H1 (cell line): ENCODE data around the gene GSTM2. TPM values are rescaled to one million over a fixed set of nuclear protein-coding genes. Genes with fewer than 3 reads are reported as not detected.

Experiments
- CTCF ChIA-PET: fragments of 300-600 bp; sonication (Branson Sonifier 250); formaldehyde crosslinking; loops from one replicate; lab custom pipeline; 2021; ENCODE audit not compliant: partially characterized antibody; lab: Charles Lee
- POLR2A ChIA-PET: fragments of 300-600 bp; sonication (Branson Sonifier 250); formaldehyde crosslinking; loops from one replicate; lab custom pipeline; 2021; ENCODE audit warnings: inconsistent platforms; ENCODE audit not compliant: partially characterized antibody; lab: Charles Lee
- DNase-seq, 2 experiments: peaks; one replicate each; pipeline versions ENCODE4 v3.0.0 to v3.0.0-alpha.2; 2010 to 2022; ENCODE audit warnings: low spot score in 2 of 2, low read depth in 1 of 2, mixed read lengths in 1 of 2
- FAIRE-seq: peaks from 2 replicates; lab custom pipeline; 2011; peaks lifted over from hg19 to GRCh38; lab: Jason Lieb, UNC
- H2AFZ ChIP-seq: 2 replicates; pipeline ENCODE4 v1.8.1; 2012; ENCODE audit warnings: low read length, inconsistent platforms
- H2AK5ac ChIP-seq: 2 replicates; pipeline ENCODE4 v1.6.1; 2013; ENCODE audit warnings: low read depth, low read length
- H2BK120ac ChIP-seq: replicated peaks from 2 replicates; pipeline ENCODE3; 2013; ENCODE audit warnings: low read depth, low read length, inconsistent platforms
- H2BK12ac ChIP-seq: 2 replicates; pipeline ENCODE4 v1.6.1; 2013; ENCODE audit warnings: low read depth, low read length
- H2BK15ac ChIP-seq: 2 replicates; pipeline ENCODE4 v1.6.1; 2013; ENCODE audit warnings: low read length
- H2BK20ac ChIP-seq: 2 replicates; pipeline ENCODE4 v1.6.1; 2013; ENCODE audit warnings: low read length
- H2BK5ac ChIP-seq: 2 replicates; pipeline ENCODE4 v1.6.1; 2013; ENCODE audit warnings: low read depth, low read length
- H3K14ac ChIP-seq: 2 replicates; pipeline ENCODE4 v1.6.1; 2013; ENCODE audit warnings: inconsistent platforms; ENCODE audit not compliant: insufficient read length
- H3K18ac ChIP-seq: 2 replicates; pipeline ENCODE4 v1.6.1; 2013; ENCODE audit warnings: low read length; ENCODE audit errors: extremely low read depth
- H3K23ac ChIP-seq: 2 replicates; pipeline ENCODE4 v1.6.1; 2013; ENCODE audit warnings: inconsistent platforms; ENCODE audit not compliant: insufficient read length
- H3K23me2 ChIP-seq: 2 replicates; pipeline ENCODE4 v1.6.1; 2013; ENCODE audit warnings: low read depth, low read length
- H3K27ac ChIP-seq: 2 replicates; pipeline ENCODE4 v1.6.1; 2011; ENCODE audit warnings: low read depth, low read length, inconsistent platforms
- H3K27me3 ChIP-seq, 4 experiments: replicated peaks in 1 of 4; 1 replicate in 1 of 4; 2 replicates in 3 of 4; pipeline versions ENCODE4 v1.6.1 to v1.8.1; 2011 to 2013; ENCODE audit warnings: low read length in 3 of 4, mild to moderate bottlenecking in 3 of 4, inconsistent platforms in 2 of 4, mixed read lengths in 2 of 4, moderate library complexity in 1 of 4; ENCODE audit not compliant: control insufficient read depth in 3 of 4, insufficient read depth in 3 of 4; ENCODE audit errors: extremely low read depth in 1 of 4
- H3K36me3 ChIP-seq, 4 experiments: 2 replicates each; pipeline versions ENCODE4 v1.6.1 to v1.8.1; 2011 to 2013; ENCODE audit warnings: mild to moderate bottlenecking in 4 of 4, low read length in 3 of 4, moderate library complexity in 2 of 4, control low read depth in 1 of 4, inconsistent platforms in 1 of 4; ENCODE audit not compliant: insufficient read depth in 4 of 4, control insufficient read depth in 2 of 4
- H3K4ac ChIP-seq: replicated peaks from 2 replicates; pipeline ENCODE3; 2013; ENCODE audit warnings: low read length, low read depth, mixed read lengths, inconsistent platforms; ENCODE audit not compliant: insufficient read length
- H3K4me1 ChIP-seq, 4 experiments: replicated peaks in 1 of 4; 1 replicate in 1 of 4; 2 replicates in 3 of 4; pipeline versions ENCODE4 v1.6.1 to v1.8.1; 2011 to 2013; ENCODE audit warnings: low read length in 3 of 4, inconsistent platforms in 2 of 4, mixed read lengths in 1 of 4; ENCODE audit not compliant: insufficient read depth in 4 of 4, control insufficient read depth in 3 of 4
- H3K4me2 ChIP-seq, 2 experiments: 2 replicates each; pipeline versions ENCODE4 v1.6.1 to v1.8.1; 2011 to 2013; ENCODE audit warnings: low read depth in 2 of 2, low read length in 2 of 2, control low read depth in 1 of 2, inconsistent platforms in 1 of 2, mild to moderate bottlenecking in 1 of 2; ENCODE audit not compliant: insufficient read depth in 1 of 2
- H3K4me3 ChIP-seq, 4 experiments: fragments of 200-600, 300-600 bp in 1 of 4; sonication (generic), shearing (Covaris generic), sonication (Bioruptor Twin) in 1 of 4; 2 replicates each; pipeline versions ENCODE4 v1.5.1 to v1.8.1; 2011 to 2016; ENCODE audit warnings: low read length in 4 of 4, low read depth in 3 of 4, control low read depth in 2 of 4, inconsistent platforms in 2 of 4, mild to moderate bottlenecking in 2 of 4, mixed read lengths in 1 of 4, moderate library complexity in 1 of 4; ENCODE audit not compliant: insufficient read depth in 2 of 4; ENCODE audit errors: extremely low read depth in 1 of 4
- H3K56ac ChIP-seq: replicated peaks from 2 replicates; pipeline ENCODE3; 2013; ENCODE audit warnings: low read depth, mild to moderate bottlenecking, mixed read lengths, low read length, inconsistent platforms; ENCODE audit not compliant: insufficient read length
- H3K79me1 ChIP-seq: 2 replicates; pipeline ENCODE4 v1.6.1; 2013; ENCODE audit warnings: low read depth, low read length, control low read depth
- H3K79me2 ChIP-seq, 2 experiments: 2 replicates each; pipeline versions ENCODE4 v1.6.1 to v1.8.1; 2012 to 2013; ENCODE audit warnings: low read length in 2 of 2, mild to moderate bottlenecking in 2 of 2, inconsistent platforms in 1 of 2; ENCODE audit not compliant: insufficient read depth in 2 of 2, control insufficient read depth in 1 of 2
- H3K9ac ChIP-seq, 4 experiments: replicated peaks in 1 of 4; 1 replicate in 1 of 4; 2 replicates in 3 of 4; pipeline versions ENCODE4 v1.6.1 to v1.8.1; 2011 to 2013; ENCODE audit warnings: low read depth in 3 of 4, low read length in 3 of 4, control low read depth in 2 of 4, mild to moderate bottlenecking in 2 of 4, moderate library complexity in 2 of 4, inconsistent platforms in 1 of 4; ENCODE audit errors: extremely low read depth in 1 of 4
- H3K9me3 ChIP-seq, 2 experiments: 2 replicates each; pipeline versions ENCODE4 v1.6.1 to v1.8.1; 2012 to 2013; ENCODE audit warnings: mild to moderate bottlenecking in 2 of 2, moderate library complexity in 2 of 2, control low read depth in 1 of 2, inconsistent platforms in 1 of 2, low read depth in 1 of 2, low read length in 1 of 2, mixed read lengths in 1 of 2; ENCODE audit not compliant: insufficient read depth in 2 of 2
- H4K20me1 ChIP-seq, 2 experiments: replicated peaks in 1 of 2; 2 replicates each; pipeline versions ENCODE3 to v1.8.1; 2011 to 2013; ENCODE audit warnings: inconsistent platforms in 2 of 2, low read length in 2 of 2, mild to moderate bottlenecking in 1 of 2; ENCODE audit not compliant: insufficient read depth in 2 of 2, control insufficient read depth in 1 of 2
- H4K5ac ChIP-seq: 2 replicates; pipeline ENCODE4 v1.6.1; 2013; ENCODE audit warnings: low read length, low read depth, mixed read lengths, inconsistent platforms; ENCODE audit not compliant: insufficient read length
- H4K8ac ChIP-seq: 2 replicates; pipeline ENCODE4 v1.8.0; 2013; ENCODE audit warnings: mild to moderate bottlenecking, moderate library complexity, low read length, inconsistent platforms; ENCODE audit not compliant: insufficient read depth; ENCODE audit errors: extremely low read depth
- H4K91ac ChIP-seq: replicated peaks from 2 replicates; pipeline ENCODE3; 2013; ENCODE audit warnings: low read length, mixed read lengths, inconsistent platforms; ENCODE audit not compliant: insufficient read length
- CBX8 ChIP-seq: fragments of 300-800, 300-1000 bp; sonication (generic); IDR thresholded peaks from 2 replicates; pipeline ENCODE4 v1.7.1; 2016; ENCODE audit warnings: low read depth, low read length, borderline replicate concordance
- GTF2F1 ChIP-seq: IDR thresholded peaks from 2 replicates; pipeline ENCODE4 v1.6.1; 2012; ENCODE audit warnings: low read depth, low read length, improper control_type of control experiment, borderline replicate concordance
- RNF2 ChIP-seq: fragments of 200-900, 300-1000 bp; sonication (generic); IDR thresholded peaks from 2 replicates; pipeline ENCODE4 v1.7.1; 2016; ENCODE audit warnings: borderline replicate concordance, low read depth, mild to moderate bottlenecking, antibody characterized with exemption, low read length; ENCODE audit not compliant: poor library complexity, severe bottlenecking; ENCODE audit errors: missing control alignments
- SIX5 ChIP-seq: IDR thresholded peaks from 2 replicates; pipeline ENCODE4 v1.6.1; 2011; ENCODE audit warnings: mild to moderate bottlenecking, low read depth, low read length
- SUZ12 ChIP-seq: fragments of 200-600 bp; sonication (generic); IDR thresholded peaks from 2 replicates; pipeline ENCODE4 v1.6.1; 2012; ENCODE audit warnings: mild to moderate bottlenecking, inconsistent platforms, low read length, moderate library complexity, mixed read lengths
- TEAD4 ChIP-seq: IDR thresholded peaks from 2 replicates; pipeline ENCODE4 v1.6.1; 2012; ENCODE audit warnings: low read depth, low read length, inconsistent platforms, mixed read lengths
- YY1 ChIP-seq: IDR thresholded peaks from 2 replicates; pipeline ENCODE4 v1.6.1; 2011; ENCODE audit warnings: low read depth, mild to moderate bottlenecking, low read length
- WGBS, 2 experiments: shearing (Covaris generic) in 1 of 2; methylation state at CpG; one replicate each; pipeline versions ENCODE4 v1.1.6 to v1.1.7; 2013 to 2015; ENCODE audit warnings: low lambda C conversion rate in 2 of 2, mixed read lengths in 2 of 2, inconsistent platforms in 1 of 2, low coverage in 1 of 2, missing lambda C conversion rate in 1 of 2; ENCODE audit not compliant: insufficient replicate concordance in 2 of 2, insufficient coverage in 1 of 2, insufficient read length in 1 of 2; ENCODE audit errors: extremely low coverage in 1 of 2, missing lambda C conversion rate in 1 of 2; 5-methylcytosine and 5-hydroxymethylcytosine counted together
- polyA plus RNA-seq, 7 experiments: library from polyadenylated mRNA; depleted of rRNA in 3 of 7; stranded (reverse) in 5 of 7; unstranded in 2 of 7; fragments of >200 nt in 5 of 7; fragments of 200-250 nt in 2 of 7; gene quantifications; 1 replicate in 5 of 7; 2 replicates in 1 of 7; 4 replicates in 1 of 7; pipeline versions ENCODE4 v1.2.1 to v1.2.3, GENCODE V29; 2011 to 2013; ENCODE audit warnings: missing spikeins in 2 of 7, mixed read lengths in 2 of 7
- total RNA-seq: library from RNA; stranded (reverse); fragmentation: NEBNext Ultra II Directional; extraction: Animal tissue kit (Norgen Biotek cat#: 25700); gene quantifications from 2 replicates; pipeline ENCODE4 v1.2.1, GENCODE V29; 2021
- TF ChIP-seq, protein P1 (sequence below): IDR thresholded peaks from 2 replicates; pipeline ENCODE4 v1.6.1; 2011; ENCODE audit warnings: low read length, improper control_type of control experiment
- TF ChIP-seq, protein P2 (sequence below): IDR thresholded peaks from 2 replicates; pipeline ENCODE4 v1.6.1; 2012; ENCODE audit warnings: inconsistent platforms

The GSTM2 gene
- total and polyA plus RNA-seq, 2 of the 8 experiments (the other 6 are each of a cell fraction or from before 2014, with no cell fraction given) = 9.6 to 23.1 TPM

DNA sequence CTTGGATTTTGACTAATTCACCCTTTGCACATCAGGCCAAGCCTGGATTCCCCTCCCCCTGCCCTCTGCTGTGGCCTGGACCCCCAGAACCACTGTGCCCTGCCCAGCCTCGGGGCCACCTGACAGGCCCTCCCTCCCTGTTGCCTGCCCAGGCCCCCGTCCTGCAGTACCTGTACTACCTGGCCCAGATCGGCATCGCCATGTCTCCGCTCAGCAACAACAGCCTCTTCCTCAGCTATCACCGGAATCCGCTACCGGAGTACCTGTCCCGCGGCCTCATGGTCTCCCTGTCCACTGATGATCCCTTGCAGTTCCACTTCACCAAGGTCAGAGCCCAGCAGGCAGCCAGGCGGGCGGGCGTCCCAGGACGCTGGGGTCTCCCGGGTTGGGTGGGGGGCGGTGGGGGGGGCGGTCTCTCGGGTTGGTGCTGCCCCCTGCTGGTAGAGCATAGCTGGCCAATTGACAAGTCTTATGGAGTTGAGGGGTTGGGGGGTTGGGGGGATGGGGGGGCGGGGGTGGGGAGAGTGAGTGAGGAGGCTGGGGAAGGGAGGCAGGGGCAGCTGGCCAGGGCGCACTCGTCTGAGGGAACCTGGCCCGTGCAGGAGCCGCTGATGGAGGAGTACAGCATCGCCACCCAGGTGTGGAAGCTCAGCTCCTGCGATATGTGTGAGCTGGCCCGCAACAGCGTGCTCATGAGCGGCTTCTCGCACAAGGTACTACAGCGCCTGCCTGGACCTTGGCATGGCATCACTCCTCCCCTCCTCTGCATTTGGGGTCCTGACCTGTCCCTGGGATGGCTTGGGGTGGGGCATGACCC, 37.6 kb upstream of the GSTM2 start:
- Histone ChIP-seq H3K27ac (no peak overlapping the region), H4K91ac (no peak overlapping the region), H2BK5ac (peak overlapping the region; percentile 91), H2BK15ac (no peak overlapping the region), H3K79me1 (no peaks in the 10 kb centered on the region), H3K27me3 (no peaks in the 10 kb centered on the region), H2BK12ac (peak overlapping the region; percentile 43; the same call in 1 of the 2 replicates), H4K20me1 (peaks cover 0 to 16% of the 10 kb centered on the region in 2 experiments), H3K4me3 (no peak overlapping the region), H2BK120ac (no peak overlapping the region), H4K8ac (0 out of 2 replicates have a peak overlapping the region, but pooled peaks have one; percentile 4), H3K4ac (no peak overlapping the region), H3K9me3 (no peaks in the 10 kb centered on the region), H2AFZ (no peak overlapping the region), H3K23ac (no peak overlapping the region), H4K5ac (no peak overlapping the region), H3K4me2 (no peak overlapping the region), H3K18ac (peak overlapping the region; percentile 32; the same call in 1 of the 2 replicates), H2AK5ac (no peak overlapping the region), H3K14ac (no peak overlapping the region), H3K4me1 (peaks cover 0 to 2% (median 0%) of the 10 kb centered on the region in 4 experiments; a peak in 2 of 7 replicates), H3K9ac (no peak overlapping the region), H3K36me3 (peaks cover 17 to 27% (median 24%) of the 10 kb centered on the region in 4 experiments), H3K56ac (no peak overlapping the region), H2BK20ac (no peak overlapping the region), H3K23me2 (no peaks in the 10 kb centered on the region), H3K79me2 (no peaks in the 10 kb centered on the region)
- POLR2A ChIA-PET = interaction anchor here (1.0 kb wide), 2 partner anchors 82 to 84 kb away, joined by 3 to 4 read pairs; partner anchors contain the start of gene GNAI3
- CTCF ChIA-PET = interaction anchor here (0.6 to 10.4 kb wide), 23 partner anchors 9 to 379 kb away, joined by 3 to 73 read pairs (median 3); partner anchors contain the start of gene GNAI3
- 74% methylated on average over 19 of the region's 30 CpGs; no CpG with 5 or more reads in 1 of the 2 experiments for WGBS, 2 experiments
- FAIRE-seq (no peak), DNase-seq (peak in 1 of 2 experiments; percentile 69)
- no peak for TF ChIP-seq TEAD4
- TF ChIP-seq SIX5 = no peak
- TF ChIP-seq, protein P1, sequence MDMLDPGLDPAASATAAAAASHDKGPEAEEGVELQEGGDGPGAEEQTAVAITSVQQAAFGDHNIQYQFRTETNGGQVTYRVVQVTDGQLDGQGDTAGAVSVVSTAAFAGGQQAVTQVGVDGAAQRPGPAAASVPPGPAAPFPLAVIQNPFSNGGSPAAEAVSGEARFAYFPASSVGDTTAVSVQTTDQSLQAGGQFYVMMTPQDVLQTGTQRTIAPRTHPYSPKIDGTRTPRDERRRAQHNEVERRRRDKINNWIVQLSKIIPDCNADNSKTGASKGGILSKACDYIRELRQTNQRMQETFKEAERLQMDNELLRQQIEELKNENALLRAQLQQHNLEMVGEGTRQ = no peak
- TF ChIP-seq YY1 = no peak
- TF ChIP-seq RNF2 = no peak
- no peak for TF ChIP-seq GTF2F1
- TF ChIP-seq SUZ12 = no peak
- TF ChIP-seq, protein P2, sequence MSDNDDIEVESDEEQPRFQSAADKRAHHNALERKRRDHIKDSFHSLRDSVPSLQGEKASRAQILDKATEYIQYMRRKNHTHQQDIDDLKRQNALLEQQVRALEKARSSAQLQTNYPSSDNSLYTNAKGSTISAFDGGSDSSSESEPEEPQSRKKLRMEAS = no peak
- no peak for TF ChIP-seq CBX8
